GM21447 (cell line): ENCODE results near the gene TEX14.
A peak's percentile ranks its signal among the peaks of the same experiment; 100 is the strongest.
"Not testable (repeated sequence)": the region's sequence is repeated elsewhere in the genome, so short reads cannot be mapped to it uniquely, and the experiment has no call there.

Source experiments
- ATAC-seq: cut with Tn5 transposase; IDR thresholded peaks from one replicate; pipeline ENCODE4 v1.9.1; 2021; ENCODE audit not compliant: unreplicated experiment

The TEX14 gene

GRCh38 chr17:58692239-58693055 lies 602 bp upstream of the TEX14 start, which contains the start of gene RAD51C:
Gene RAD51C (plus strand): TSS chr17:58692602. CDS start chr17:58692644, 42 bp downstream.
- ATAC-seq, result peak; percentile 94

- not testable (repeated sequence) for ATAC-seq
Measured at GRCh38 chr17:58690033-58690432, 1.8 kb downstream of the TEX14 start.

- no peak for ATAC-seq
Measured at GRCh38 chr17:58688521-58688920, 3.3 kb downstream of the TEX14 start.

GRCh38 chr17:58686980-58687379 lies 4.9 kb downstream of the TEX14 start:
- no peak for ATAC-seq

GRCh38 chr17:58684462-58684861 lies 7.4 kb downstream of the TEX14 start:
- not testable (repeated sequence) for ATAC-seq

GRCh38 chr17:58684003-58684402 lies 7.8 kb downstream of the TEX14 start:
- no peak for ATAC-seq

- ATAC-seq, result no peak
Measured at GRCh38 chr17:58680038-58680369, 11.8 kb downstream of the TEX14 start.

- no peak for ATAC-seq
Measured at GRCh38 chr17:58679263-58680037, 12.4 kb downstream of the TEX14 start.

GRCh38 chr17:58678287-58678686 lies 13.6 kb downstream of the TEX14 start:
- not testable (repeated sequence) for ATAC-seq

- no peak for ATAC-seq
Measured at GRCh38 chr17:58677194-58677880, 14.5 kb downstream of the TEX14 start.

GRCh38 chr17:58671969-58672368 lies 19.9 kb downstream of the TEX14 start:
- ATAC-seq, result no peak

GRCh38 chr17:58669853-58670252 lies 22.0 kb downstream of the TEX14 start:
- ATAC-seq, result no peak

- no peak for ATAC-seq
Measured at GRCh38 chr17:58668598-58668935, 23.3 kb downstream of the TEX14 start.

- ATAC-seq, result no peak
Measured at GRCh38 chr17:58667934-58668597, 23.8 kb downstream of the TEX14 start.

- no peak for ATAC-seq
Measured at GRCh38 chr17:58666858-58667267, 25.0 kb downstream of the TEX14 start.

- ATAC-seq, result no peak
Measured at GRCh38 chr17:58665946-58666857, 25.6 kb downstream of the TEX14 start.

GRCh38 chr17:58664302-58664701 lies 27.5 kb downstream of the TEX14 start:
- no peak for ATAC-seq

- ATAC-seq, result no peak
Measured at GRCh38 chr17:58661499-58661898, 30.3 kb downstream of the TEX14 start.

GRCh38 chr17:58660621-58661020 lies 31.2 kb downstream of the TEX14 start:
- no peak for ATAC-seq

- ATAC-seq, result not testable (repeated sequence)
Measured at GRCh38 chr17:58659714-58660084, 32.1 kb downstream of the TEX14 start.
